ENCODE data around the gene BICD1.

BICD1 gene

DNA sequence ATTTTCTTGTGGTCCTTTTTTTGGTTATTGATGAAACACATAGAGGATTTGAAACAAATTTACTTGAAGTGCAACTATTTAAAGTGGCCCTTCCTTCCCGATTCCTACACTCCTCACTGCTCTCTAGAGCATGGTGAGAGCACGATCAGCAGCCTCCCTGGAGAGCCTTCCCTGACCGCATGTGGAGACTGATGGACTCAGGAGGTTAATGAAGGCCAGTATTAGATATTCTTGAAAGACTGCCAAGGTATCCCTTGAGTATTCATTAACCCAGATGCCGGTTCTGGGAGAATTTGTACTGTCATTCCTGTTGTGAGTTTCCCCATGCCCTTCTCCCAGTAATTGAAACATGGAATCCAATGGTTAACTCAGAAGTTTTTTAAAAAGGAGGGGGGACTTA, 189.9 kb downstream of the BICD1 start:
- no peak for DNase-seq (ENCODE audit: low read depth)
- TF ChIP-seq, protein P1, sequence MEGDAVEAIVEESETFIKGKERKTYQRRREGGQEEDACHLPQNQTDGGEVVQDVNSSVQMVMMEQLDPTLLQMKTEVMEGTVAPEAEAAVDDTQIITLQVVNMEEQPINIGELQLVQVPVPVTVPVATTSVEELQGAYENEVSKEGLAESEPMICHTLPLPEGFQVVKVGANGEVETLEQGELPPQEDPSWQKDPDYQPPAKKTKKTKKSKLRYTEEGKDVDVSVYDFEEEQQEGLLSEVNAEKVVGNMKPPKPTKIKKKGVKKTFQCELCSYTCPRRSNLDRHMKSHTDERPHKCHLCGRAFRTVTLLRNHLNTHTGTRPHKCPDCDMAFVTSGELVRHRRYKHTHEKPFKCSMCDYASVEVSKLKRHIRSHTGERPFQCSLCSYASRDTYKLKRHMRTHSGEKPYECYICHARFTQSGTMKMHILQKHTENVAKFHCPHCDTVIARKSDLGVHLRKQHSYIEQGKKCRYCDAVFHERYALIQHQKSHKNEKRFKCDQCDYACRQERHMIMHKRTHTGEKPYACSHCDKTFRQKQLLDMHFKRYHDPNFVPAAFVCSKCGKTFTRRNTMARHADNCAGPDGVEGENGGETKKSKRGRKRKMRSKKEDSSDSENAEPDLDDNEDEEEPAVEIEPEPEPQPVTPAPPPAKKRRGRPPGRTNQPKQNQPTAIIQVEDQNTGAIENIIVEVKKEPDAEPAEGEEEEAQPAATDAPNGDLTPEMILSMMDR (IDR thresholded peaks at IDR 0.05; ENCODE audit: insufficient read depth, low read depth, low read length, missing control alignments) = no peak

DNA sequence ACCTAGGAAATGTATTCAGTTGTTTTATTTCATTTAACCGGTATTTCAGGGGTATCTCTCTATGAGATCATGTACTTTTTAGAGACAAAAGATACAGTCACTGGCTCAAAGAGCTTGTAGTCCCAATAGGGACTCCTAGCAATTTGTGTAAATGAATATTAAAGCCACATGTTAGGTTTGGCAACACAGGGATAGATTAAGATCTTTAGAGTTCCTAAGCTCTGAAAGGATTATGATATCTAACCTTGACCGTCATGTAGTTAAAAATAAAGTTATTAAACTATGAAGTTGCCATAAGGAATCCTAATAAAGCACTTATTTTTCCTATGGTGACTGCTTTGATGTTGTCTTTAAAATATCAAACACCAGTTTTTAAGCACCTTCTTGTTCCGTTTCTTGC, 192.3 kb downstream of the BICD1 start:
- TF ChIP-seq, protein P1 (IDR thresholded peaks at IDR 0.05; ENCODE audit: insufficient read depth, low read depth, low read length, missing control alignments) = no peak
- no peak for DNase-seq (ENCODE audit: low read depth)
- no peak overlapping the region for H3K4me3 ChIP-seq (ENCODE audit: low read length)

More for the DNA sequence above, 189.9 kb downstream of the BICD1 start:
- H3K4me3 ChIP-seq (ENCODE audit: low read length) = no peak overlapping the region

DNA sequence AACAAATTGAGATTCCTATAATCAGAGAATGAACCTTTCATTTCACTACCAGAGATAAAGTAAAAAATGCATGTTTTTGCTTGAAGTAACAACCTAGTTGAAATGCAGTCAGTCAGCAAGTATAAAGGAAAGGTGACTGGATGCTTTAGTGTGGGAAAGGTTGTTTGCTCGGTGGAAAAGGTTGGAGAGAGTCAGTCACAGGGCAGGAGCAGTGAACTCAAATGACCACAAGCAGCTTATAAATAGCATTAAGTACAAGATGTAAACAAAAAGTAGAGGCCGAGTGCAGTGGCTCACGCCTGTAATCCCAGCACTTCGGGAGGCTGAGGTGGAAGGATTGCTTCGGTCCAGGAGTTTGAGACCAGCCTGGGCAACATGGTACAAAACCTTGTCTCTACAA, 194.6 kb downstream of the BICD1 start:
- TF ChIP-seq, protein P1 (IDR thresholded peaks at IDR 0.05; ENCODE audit: insufficient read depth, low read depth, low read length, missing control alignments) = no peak
- no peak for DNase-seq (ENCODE audit: low read depth)
- H3K4me3 ChIP-seq (ENCODE audit: low read length) = no peak overlapping the region

DNA sequence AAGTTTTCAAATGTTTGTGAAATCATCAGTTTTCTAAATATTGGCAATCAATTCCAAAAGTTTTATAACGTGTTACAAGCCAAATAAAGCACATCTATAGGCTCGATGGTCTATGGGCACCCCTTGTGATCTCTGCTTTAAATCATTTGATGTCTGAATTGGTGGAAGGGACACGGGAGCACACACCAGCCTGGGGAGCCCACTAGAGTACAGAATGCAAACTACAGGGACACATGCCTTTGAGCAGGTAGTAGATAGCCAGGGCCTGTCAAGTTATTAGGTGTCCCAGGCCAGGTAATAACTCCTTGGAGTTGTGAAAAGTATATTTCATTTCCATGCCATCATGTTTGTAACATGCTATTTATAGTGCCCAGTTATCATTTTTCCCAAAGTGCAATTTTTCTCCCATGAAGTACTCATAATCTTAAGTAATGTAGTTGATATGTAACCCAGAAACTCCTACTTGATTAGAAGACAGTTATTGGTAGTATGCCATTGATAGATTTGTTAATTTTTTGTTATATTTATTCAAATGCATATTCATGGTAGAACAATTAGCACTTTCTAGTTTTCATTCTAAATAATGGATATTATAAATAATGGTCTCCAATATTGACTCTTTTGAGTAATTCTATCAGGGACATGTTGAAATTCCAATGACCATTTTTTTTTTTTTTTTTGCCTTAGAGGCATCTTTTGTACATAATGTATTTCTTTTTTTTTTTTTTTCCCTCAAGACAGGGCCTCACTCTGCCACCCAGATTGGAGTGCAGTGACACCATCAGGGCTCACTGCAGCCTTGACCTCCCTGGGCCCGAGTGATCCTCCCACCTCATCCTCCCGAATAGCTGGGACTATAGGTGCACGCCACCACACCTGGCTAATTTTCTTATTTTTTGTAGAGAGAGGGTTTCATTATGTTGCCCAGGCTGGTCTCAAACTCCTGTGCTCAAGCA, 195.8 kb downstream of the BICD1 start:
- TF ChIP-seq, protein P1 (IDR thresholded peaks at IDR 0.05; ENCODE audit: insufficient read depth, low read depth, low read length, missing control alignments) = peak; percentile 64
- H3K4me3 ChIP-seq (ENCODE audit: low read length) = no peak overlapping the region
- peak; percentile 49 for DNase-seq (ENCODE audit: low read depth)

DNA sequence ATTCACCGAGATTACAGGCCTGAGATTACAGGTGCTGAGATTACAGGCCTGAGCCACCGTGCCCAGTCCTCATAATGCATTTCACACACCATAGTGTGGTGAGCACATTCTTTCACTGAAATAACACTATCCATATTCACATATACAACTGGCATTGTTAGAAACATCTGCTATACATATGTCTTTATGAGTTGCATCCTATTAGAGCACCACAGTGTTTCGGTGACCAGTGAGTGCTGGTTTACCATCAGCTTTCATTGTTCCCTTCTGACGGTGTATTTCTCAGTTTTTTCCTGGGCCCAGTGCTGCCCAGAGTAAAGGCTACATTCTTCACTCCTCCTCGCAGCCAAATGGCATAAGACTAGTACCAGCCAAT, 196.5 kb downstream of the BICD1 start:
- DNase-seq (ENCODE audit: low read depth) = no peak
- TF ChIP-seq, protein P1 (IDR thresholded peaks at IDR 0.05; ENCODE audit: insufficient read depth, low read depth, low read length, missing control alignments) = no peak
- no peak overlapping the region for H3K4me3 ChIP-seq (ENCODE audit: low read length)

DNA sequence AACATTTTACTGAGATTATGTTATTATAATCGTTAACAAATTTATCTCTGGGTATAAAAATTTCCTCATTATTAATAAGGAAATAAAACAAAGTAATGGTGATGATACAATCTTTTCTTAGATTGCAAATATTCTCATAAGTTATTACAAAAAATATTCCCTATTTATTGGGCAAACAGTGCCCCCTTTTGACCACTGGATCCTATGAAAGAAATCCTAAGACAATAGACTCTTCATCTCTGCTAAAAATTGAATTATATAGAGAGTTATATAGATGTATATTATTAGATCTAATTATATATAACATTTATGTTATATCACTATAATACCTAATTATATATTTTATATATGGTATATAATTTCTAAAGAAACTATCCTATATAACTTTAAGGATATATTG, 198.5 kb downstream of the BICD1 start:
- TF ChIP-seq, protein P1 (IDR thresholded peaks at IDR 0.05; ENCODE audit: insufficient read depth, low read depth, low read length, missing control alignments) = peak; percentile 45
- DNase-seq (ENCODE audit: low read depth) = peak; percentile 51
- H3K4me3 ChIP-seq (ENCODE audit: low read length) = no peak overlapping the region
